Measurements from ENCODE around the gene CPSF2.

The CPSF2 gene

GRCh38 chr14:92121670-92122350 lies at the start of gene CPSF2, which contains the start of gene NDUFB1:
TSS of gene CPSF2 (plus strand) at chr14:92121969. CDS start at chr14:92130985, 9,016 bp downstream.
TSS of gene NDUFB1 (minus strand) at chr14:92121706. CDS start at chr14:92117637, 4,069 bp downstream.
- peak; percentile 87 for DNase-seq

- DNase-seq, result no peak
Observed at GRCh38 chr14:92074555-92074954, 47.2 kb upstream of the CPSF2 start.

GRCh38 chr14:92088494-92088893 lies 33.3 kb upstream of the CPSF2 start:
- no peak for DNase-seq

GRCh38 chr14:92093320-92093719 lies 28.4 kb upstream of the CPSF2 start:
- no peak for DNase-seq

GRCh38 chr14:92099802-92100201 lies 22.0 kb upstream of the CPSF2 start:
- no peak for DNase-seq

GRCh38 chr14:92103363-92103989 lies 18.3 kb upstream of the CPSF2 start:
- DNase-seq, result no peak

- DNase-seq, result no peak
Observed at GRCh38 chr14:92105073-92105892, 16.5 kb upstream of the CPSF2 start.

- no peak for DNase-seq
Observed at GRCh38 chr14:92105893-92106142, 16.0 kb upstream of the CPSF2 start.

- DNase-seq, result peak; percentile 98
Observed at GRCh38 chr14:92106143-92106926, 15.4 kb upstream of the CPSF2 start, which contains the start of gene ATXN3. TSS of gene ATXN3 (minus strand) at chr14:92106582. CDS start at chr14:92106552, 30 bp downstream.

- no peak for DNase-seq
Observed at GRCh38 chr14:92108345-92109254, 13.2 kb upstream of the CPSF2 start.

- no peak for DNase-seq
Observed at GRCh38 chr14:92109490-92109889, 12.3 kb upstream of the CPSF2 start.

GRCh38 chr14:92121207-92121669 lies 531 bp upstream of the CPSF2 start:
- DNase-seq, result peak; percentile 84

GRCh38 chr14:92122351-92122677 lies 545 bp downstream of the CPSF2 start:
- DNase-seq, result no peak

- DNase-seq, result no peak
Observed at GRCh38 chr14:92122761-92123160, 992 bp downstream of the CPSF2 start.

GRCh38 chr14:92134456-92134855 lies 12.7 kb downstream of the CPSF2 start:
- no peak for DNase-seq

- no peak for DNase-seq
Observed at GRCh38 chr14:92135269-92135668, 13.5 kb downstream of the CPSF2 start.

GRCh38 chr14:92143309-92143708 lies 21.5 kb downstream of the CPSF2 start:
- no peak for DNase-seq

- no peak for DNase-seq
Observed at GRCh38 chr14:92143962-92144361, 22.2 kb downstream of the CPSF2 start.

GRCh38 chr14:92144708-92145107 lies 22.9 kb downstream of the CPSF2 start:
- no peak for DNase-seq

GRCh38 chr14:92153581-92153980 lies 31.8 kb downstream of the CPSF2 start:
- no peak for DNase-seq

- DNase-seq, result no peak
Observed at GRCh38 chr14:92154283-92154942, 32.6 kb downstream of the CPSF2 start.

Data from left hindlimb (tissue), 1 donor.